Lower lobe of right lung (tissue), 2 donors: ENCODE data around the gene KRT14. TPM values are rescaled to one million over a fixed set of nuclear protein-coding genes. Genes with fewer than 3 reads are reported as not detected.
"Not testable (repeated sequence)": the region's sequence is repeated elsewhere in the genome, so short reads cannot be mapped to it uniquely, and the experiment has no call there.

Experiments used
- ATAC-seq, 2 donors: fragments of 200-7000 bp; cut with Tn5 transposase; one replicate each; pipeline ENCODE4 v1.9.1; 2020 to 2022; ENCODE audit warnings: mild to moderate bottlenecking in 2 of 2, moderate library complexity in 2 of 2
- DNase-seq: peaks from one replicate; pipeline ENCODE4 v3.0.0-alpha.2; 2020
- H3K27ac ChIP-seq: fragments of 200-600 bp; one replicate; pipeline ENCODE4 v1.8.0; 2022
- H3K27me3 ChIP-seq: fragments of 200-600 bp; one replicate; pipeline ENCODE4 v1.8.0; 2022; ENCODE audit warnings: low read depth
- H3K36me3 ChIP-seq: fragments of 200-600 bp; one replicate; pipeline ENCODE4 v1.8.0; 2022; ENCODE audit warnings: mild to moderate bottlenecking
- H3K4me1 ChIP-seq: fragments of 200-600 bp; one replicate; pipeline ENCODE4 v1.8.0; 2022
- H3K4me3 ChIP-seq: fragments of 200-600 bp; one replicate; pipeline ENCODE4 v1.8.0; 2022; ENCODE audit warnings: mild to moderate bottlenecking
- H3K9me3 ChIP-seq: fragments of 200-600 bp; one replicate; pipeline ENCODE4 v1.8.0; 2022
- intact Hi-C: fragments of 100-400 bp; cut with DNase I; formaldehyde crosslinking; loops from one replicate; pipeline ENCODE4 v1.11.0; 2022
- total RNA-seq: library from RNA; stranded (reverse); fragmentation: NEBNext Ultra II Directional; extraction: Animal tissue kit (Norgen Biotek cat#: 25700); gene quantifications from one replicate; pipeline ENCODE4 v1.2.1, GENCODE V29; 2021
- TF ChIP-seq, protein P1 (sequence below): fragments of 200-600 bp; IDR thresholded peaks from one replicate; pipeline ENCODE4 v1.8.0; 2022; ENCODE audit warnings: antibody characterized with exemption, mild to moderate bottlenecking
- donor health status: DM: no; HTN: yes; CAD: no; lungs with severe emphysema.

The KRT14 gene
- total RNA-seq, 1 donor from 2014 or later = not detected

- Histone ChIP-seq H3K36me3 (no peaks in the 10 kb centered on the region), H3K27ac (no peak overlapping the region), H3K9me3 (no peaks in the 10 kb centered on the region), H3K4me3 (no peak overlapping the region), H3K4me1 (no peaks in the 10 kb centered on the region), H3K27me3 (peaks cover 12% of the 10 kb centered on the region)
- intact Hi-C loops = no loop called here
- ATAC-seq (no peak), DNase-seq (no peak)
- TF ChIP-seq, protein P1, sequence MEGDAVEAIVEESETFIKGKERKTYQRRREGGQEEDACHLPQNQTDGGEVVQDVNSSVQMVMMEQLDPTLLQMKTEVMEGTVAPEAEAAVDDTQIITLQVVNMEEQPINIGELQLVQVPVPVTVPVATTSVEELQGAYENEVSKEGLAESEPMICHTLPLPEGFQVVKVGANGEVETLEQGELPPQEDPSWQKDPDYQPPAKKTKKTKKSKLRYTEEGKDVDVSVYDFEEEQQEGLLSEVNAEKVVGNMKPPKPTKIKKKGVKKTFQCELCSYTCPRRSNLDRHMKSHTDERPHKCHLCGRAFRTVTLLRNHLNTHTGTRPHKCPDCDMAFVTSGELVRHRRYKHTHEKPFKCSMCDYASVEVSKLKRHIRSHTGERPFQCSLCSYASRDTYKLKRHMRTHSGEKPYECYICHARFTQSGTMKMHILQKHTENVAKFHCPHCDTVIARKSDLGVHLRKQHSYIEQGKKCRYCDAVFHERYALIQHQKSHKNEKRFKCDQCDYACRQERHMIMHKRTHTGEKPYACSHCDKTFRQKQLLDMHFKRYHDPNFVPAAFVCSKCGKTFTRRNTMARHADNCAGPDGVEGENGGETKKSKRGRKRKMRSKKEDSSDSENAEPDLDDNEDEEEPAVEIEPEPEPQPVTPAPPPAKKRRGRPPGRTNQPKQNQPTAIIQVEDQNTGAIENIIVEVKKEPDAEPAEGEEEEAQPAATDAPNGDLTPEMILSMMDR = no peak
Measured at GRCh38 chr17:41613277-41614082, 26.8 kb upstream of the KRT14 start.

DNA sequence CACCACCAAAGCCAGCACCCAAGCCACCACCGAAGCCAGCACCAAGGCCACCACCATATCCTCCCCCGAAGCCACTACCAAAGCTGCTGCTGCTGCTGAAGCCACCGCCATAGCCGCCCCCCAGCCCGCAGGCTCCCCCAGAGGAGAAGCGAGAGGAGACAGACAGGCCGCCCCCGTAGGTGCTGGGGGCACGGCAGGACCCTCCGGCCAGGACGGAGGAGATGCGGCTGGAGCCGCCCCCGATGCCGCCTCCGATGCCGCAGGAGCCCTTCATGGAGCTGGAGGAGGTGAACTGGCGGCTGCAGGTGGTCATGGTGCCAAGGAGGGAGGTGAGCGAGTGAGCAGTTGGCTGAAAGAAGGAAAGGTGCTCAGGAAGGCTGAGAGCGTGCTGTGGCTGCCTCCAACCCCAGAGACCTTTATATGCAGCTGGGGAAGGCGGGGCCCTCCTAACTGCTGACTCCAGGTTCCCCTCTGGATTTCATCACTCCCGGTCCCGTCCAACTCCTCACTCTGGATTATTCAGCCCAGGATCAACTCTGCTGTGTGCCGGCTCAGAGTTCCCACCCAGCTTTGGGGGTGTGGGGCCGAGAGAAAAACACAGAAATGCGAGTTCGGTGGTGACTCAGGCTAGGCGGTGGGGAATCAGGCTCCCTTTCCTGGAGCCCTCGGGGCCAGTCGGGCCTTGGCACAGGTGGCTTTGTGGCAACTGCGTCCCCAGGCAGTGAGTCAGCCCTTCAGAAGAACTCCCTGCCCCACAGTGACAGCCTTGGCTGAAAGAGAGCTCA, 25.9 kb upstream of the KRT14 start, which contains the start of gene KRT16:
TSS of gene KRT16 (minus strand) at position 392 of the 785 bp plus-strand sequence. CDS start at position 313, 79 bp downstream.
- peaks cover 10% of the 10 kb centered on the region for H3K27me3 ChIP-seq
- H3K27ac ChIP-seq, H3K9me3 ChIP-seq, intact Hi-C loops, DNase-seq, H3K4me1 ChIP-seq, H3K36me3 ChIP-seq, H3K4me3 ChIP-seq: not testable (repeated sequence)
- peak in 1 of 2 donors; percentile 15 for ATAC-seq

GRCh38 chr17:41610965-41611640, 24.4 kb upstream of the KRT14 start:
- Histone ChIP-seq H3K27ac (no peak overlapping the region), H3K4me3 (no peak overlapping the region), H3K36me3 (no peaks in the 10 kb centered on the region), H3K4me1 (no peaks in the 10 kb centered on the region), H3K9me3 (no peaks in the 10 kb centered on the region), H3K27me3 (peaks cover 4% of the 10 kb centered on the region)
- DNase-seq (no peak), ATAC-seq (no peak)
- TF ChIP-seq, protein P1 = no peak
- intact Hi-C loops = no loop called here

GRCh38 chr17:41610061-41610517, 23.4 kb upstream of the KRT14 start:
- H3K9me3 ChIP-seq, H3K27me3 ChIP-seq, intact Hi-C loops, DNase-seq, H3K36me3 ChIP-seq, H3K4me1 ChIP-seq, H3K4me3 ChIP-seq, H3K27ac ChIP-seq: not testable (repeated sequence)
- ATAC-seq = peak in 1 of 2 donors; percentile 23

GRCh38 chr17:41606930-41607329, 20.2 kb upstream of the KRT14 start:
- H3K36me3 ChIP-seq, DNase-seq, H3K27me3 ChIP-seq, H3K4me3 ChIP-seq, H3K9me3 ChIP-seq, ATAC-seq, H3K27ac ChIP-seq, H3K4me1 ChIP-seq, intact Hi-C loops: not testable (repeated sequence)

GRCh38 chr17:41602524-41602923, 15.8 kb upstream of the KRT14 start:
- no peaks in the 10 kb centered on the region for H3K36me3 ChIP-seq
- intact Hi-C loops = no loop called here
- ATAC-seq (no peak), DNase-seq (no peak)
- TF ChIP-seq, protein P1 = no peak
- H3K4me1 ChIP-seq = no peaks in the 10 kb centered on the region
- H3K27me3 ChIP-seq = no peaks in the 10 kb centered on the region
- no peak overlapping the region for H3K27ac ChIP-seq
- no peaks in the 10 kb centered on the region for H3K9me3 ChIP-seq
- H3K4me3 ChIP-seq = no peak overlapping the region
